DMS79 treated with DMSO at 0.1 percent for 48 hours (cell line): ENCODE measurements around the gene KANSL1L.
"Not testable (repeated sequence)": the region's sequence is repeated elsewhere in the genome, so short reads cannot be mapped to it uniquely, and the experiment has no call there.

Experiments used
- DNase-seq: peaks from one replicate; lab custom pipeline; 2025; lab: John Stamatoyannopoulos, UW

The KANSL1L gene

GRCh38 chr2:210179351-210179990 is 8.3 kb upstream of the KANSL1L start:
- DNase-seq: no peak

- no peak for DNase-seq
Observed at GRCh38 chr2:210177769-210178168, 6.6 kb upstream of the KANSL1L start.

DNA sequence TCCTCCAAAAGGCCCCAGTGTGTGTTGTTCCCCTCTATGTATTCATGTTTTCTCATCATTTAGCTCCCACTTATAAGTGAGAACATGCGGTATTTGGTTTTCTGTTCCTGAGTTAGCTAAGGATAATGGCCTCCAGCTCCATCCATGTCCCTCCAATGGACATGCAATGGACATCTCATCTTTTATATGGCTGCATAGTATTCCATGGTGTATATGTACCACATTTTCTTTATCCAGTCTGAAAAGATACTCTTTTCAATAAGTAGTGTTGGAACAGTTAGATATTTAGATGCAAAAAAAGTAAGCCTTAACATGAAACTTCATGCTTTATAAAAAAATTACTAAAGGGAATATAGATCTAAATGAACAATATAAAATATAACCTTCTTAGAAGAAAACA is 5.9 kb upstream of the KANSL1L start:
- DNase-seq: not testable (repeated sequence)

DNA sequence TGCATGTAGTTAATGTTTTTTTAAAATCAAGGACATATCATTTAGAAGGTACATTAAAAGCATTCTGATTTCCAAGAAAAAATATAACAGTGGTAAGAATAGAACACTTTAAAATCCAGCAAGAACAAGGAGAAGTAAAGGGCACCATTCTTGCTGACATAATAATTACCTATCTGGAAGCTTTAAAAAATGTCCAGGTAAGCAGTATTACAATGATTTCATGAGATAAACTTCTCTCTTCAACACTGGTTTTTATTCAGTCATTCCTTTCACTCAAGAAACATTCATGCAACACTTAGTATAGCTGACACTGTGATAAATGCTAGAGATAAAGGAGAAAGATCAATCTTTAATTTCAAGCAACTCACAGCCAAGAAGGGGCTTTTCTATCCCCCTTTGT is 2.9 kb upstream of the KANSL1L start:
- no peak for DNase-seq

DNA sequence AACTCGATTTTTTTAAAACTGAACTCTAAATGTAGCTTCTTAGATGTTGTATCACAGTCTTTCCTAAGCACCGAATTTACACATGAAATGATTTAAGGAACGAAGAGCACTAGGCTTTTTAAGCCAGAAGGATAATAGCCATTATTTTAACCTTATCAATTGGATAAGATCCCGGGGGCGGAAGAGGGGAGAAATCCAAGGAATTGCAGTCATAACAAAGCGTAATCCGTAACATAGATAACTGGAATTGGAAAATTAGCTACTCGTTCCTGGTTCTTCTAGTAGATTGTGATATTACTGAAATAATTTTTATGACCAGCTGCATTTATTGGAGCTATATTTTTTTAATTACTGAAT is 988 bp upstream of the KANSL1L start:
- no peak for DNase-seq

- DNase-seq: peak; percentile 88
Observed at GRCh38 chr2:210170446-210171303, 534 bp downstream of the KANSL1L start.

DNA sequence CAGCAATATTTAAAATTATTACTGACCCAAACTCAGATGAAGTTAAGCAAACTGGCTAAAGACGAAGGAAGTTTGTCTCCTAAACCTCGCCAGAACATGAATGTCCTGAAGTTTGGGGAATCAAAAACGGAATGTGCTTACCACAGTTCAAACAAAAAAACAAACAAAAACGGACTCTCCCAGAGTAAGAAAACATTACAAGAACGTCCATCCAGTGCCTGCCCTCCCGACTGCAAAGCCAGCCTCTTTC is 1.1 kb downstream of the KANSL1L start:
- DNase-seq: no peak

DNA sequence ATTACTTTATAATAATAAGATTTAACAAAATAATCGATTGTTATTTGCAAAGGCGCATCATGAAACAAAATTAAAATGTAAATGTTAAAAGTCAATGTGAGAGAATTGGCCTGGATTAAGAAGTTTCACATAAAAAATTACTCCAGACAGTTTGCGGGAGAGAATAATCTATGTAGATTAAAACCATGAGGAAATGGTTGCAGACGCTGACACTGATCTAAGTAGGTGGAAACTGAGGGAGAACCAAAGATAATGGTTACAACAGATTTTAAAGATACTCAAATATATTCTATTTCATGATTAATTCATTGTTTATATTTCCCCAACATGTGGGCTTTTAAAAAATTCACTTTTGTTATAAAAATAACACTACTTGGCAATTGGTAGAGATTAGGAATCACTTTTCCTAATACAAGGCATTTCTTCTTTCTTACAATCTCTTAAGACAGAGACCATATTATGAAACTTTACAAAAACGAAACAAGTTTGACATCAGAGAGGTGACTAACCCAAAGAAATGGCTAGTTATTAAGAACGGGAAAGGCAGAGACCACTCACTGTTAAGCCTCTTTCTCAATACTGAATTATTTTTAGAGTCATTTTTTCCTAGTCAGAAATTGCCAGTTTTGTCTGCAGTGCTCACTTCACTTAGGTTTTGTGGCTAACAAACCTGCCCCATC is 1.6 kb downstream of the KANSL1L start:
- DNase-seq: no peak

DNA sequence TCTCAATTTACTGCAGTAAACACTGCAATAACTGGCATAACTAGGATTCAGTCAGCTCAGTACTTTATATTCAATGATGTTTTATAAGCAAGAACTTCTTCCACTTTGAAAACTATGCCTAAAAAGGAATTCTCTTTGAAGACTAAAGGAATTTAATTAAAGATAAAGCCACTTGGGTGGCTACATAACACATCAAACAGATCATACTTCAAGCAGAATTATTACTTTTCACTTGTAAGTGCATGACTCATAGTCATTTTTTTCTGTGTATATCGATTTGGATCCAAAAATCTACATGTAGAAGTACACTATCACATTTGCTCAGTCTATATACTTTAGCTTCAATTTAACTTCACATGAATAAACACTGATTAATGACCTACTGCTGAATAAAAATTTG is 4.0 kb downstream of the KANSL1L start:
- DNase-seq: no peak

DNA sequence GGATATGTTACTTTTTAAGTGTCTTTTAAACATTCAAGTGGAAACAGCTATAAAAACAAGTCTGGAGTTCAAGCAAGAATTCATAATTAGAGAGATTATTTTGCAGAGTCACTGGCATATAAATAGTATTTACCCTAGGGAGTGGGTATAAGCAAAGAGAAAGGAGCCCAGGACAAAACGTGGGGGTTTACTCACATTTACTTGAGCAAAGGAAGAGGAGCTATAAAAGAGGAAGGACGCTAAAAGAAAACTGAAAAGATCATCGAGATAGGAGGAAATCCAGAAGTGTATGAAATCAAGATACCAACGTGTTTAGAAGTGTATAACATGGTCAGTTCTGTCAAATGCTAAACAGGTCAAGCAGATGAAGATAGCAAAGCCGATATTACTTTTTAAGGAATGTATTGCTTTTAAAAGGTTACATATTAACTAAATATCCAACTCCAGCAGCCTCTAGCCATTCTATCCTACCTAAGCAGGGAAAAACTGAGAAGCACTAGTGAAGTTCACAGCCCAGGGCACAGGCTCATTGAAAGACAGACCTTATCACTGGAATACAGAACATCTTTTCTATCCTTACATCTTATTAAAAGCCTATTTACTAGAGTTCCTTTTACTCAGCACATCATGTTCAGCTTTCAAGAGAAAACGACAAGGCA is 8.6 kb downstream of the KANSL1L start:
- DNase-seq: no peak

- DNase-seq: no peak
Observed at GRCh38 chr2:210159059-210159458, 12.2 kb downstream of the KANSL1L start.

DNA sequence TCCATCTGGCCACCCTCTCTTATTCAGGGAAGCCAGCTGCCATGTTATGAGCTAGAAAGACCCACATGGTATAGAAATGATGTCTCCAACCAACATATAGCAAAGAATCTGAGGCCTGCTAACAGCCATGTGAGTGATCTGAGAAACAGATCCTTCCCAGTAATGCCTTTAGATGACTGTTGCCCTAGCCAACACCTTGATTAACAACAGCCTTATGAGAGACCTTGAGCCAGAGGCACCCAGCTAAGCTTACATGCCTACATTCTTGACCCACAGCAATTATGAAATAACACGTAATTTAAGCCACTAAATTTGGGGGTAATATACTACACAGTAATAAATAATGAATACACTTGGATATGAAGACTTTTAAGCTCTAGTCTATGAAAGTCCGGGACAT is 13.0 kb downstream of the KANSL1L start:
- DNase-seq: no peak

- no peak for DNase-seq
Observed at GRCh38 chr2:210157526-210157925, 13.7 kb downstream of the KANSL1L start.

DNA sequence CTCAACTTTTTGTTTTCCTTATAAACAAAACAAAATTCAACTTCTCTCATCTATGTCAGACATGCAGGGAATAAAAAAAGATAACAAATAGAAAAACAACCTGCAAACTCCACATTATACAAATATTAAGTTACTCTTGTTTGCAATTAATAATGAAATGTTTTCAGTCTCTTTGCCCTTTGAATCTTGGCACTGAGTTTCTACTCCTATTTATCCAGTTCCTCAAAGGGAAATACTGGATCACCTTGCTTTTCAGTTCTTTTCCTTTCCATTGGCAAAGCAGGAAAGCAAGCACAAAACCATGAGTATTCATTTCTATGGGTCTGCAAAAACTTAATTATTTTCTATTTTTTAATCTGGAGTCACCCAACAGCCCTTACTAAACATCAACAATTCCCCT is 23.6 kb downstream of the KANSL1L start:
- DNase-seq: no peak

DNA sequence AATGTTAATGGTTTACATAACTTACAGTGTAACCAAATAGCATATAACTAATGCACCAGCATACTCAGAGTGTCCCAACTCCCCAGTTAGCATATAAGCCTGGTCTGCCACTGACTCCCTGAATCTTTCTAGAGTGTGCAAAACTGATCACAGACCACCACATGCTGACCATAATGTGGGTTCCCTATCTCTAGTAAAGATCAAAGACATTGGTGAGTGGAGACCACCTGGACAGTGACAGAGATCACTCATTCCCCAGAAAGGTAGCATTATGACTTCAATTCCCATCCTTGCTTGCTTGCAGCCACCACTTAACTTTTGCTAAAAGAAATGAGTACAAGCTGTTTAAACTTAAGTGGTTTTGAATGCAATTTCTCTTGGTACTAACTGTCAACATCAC is 39.0 kb downstream of the KANSL1L start:
- DNase-seq: no peak

DNA sequence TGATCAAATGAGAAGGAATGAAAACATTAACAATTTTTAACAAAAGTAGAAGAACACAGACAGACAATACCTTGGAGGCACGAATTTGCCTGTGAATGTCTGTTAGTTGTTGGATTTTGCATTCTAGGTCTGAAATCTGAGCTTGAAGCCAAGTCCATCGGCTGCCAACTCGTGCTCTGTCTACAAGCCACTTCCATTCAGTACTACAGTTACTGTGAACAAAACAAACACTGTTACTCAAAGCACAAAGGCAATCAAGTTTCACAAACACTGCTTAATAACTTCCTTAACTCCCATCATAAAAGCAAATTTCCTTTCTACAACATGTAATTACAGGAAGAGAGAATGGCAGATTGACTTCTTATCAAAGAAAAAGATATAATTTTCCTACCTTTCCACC is 42.2 kb downstream of the KANSL1L start:
- no peak for DNase-seq

GRCh38 chr2:210113614-210114235 is 57.5 kb downstream of the KANSL1L start:
- DNase-seq: no peak

DNA sequence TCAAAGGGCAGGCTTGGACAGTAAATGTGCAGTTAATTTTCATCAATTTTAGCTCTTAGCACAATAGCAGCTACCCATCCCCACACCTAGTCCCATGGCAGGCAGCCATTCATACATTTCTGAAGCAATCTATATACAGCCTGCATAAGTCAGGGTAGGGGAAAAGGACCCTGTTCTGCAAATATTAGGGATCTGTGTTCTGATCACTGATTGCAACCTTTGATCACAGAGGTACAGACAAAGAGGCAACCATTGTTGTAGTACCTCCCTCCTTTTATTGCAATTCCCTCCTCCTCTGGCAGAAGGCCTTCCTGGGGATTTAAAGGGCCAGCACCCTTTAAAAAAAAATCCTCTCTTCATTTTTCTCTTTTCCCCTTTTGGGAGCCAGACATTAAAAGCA is 58.3 kb downstream of the KANSL1L start:
- no peak for DNase-seq

DNA sequence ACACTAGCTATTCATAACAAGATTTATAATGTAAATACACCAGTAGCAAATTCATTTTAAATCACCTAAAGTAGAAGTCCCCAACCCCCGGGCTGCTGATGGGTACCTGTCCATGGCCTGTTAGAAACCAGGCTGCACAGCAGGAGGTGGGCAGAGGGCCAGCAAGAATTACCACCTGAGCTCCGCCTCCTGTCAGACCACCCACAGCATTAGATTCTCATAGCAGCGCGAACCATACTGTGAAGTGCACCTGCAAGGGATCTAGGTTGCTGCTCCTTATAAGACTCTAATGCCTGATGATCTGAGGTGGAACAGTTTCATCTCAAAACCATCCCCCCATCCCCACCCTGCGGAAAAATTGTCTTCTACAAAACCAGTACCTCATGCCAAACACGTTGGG is 71.3 kb downstream of the KANSL1L start:
- DNase-seq: no peak

- no peak for DNase-seq
Observed at GRCh38 chr2:210094787-210095186, 76.4 kb downstream of the KANSL1L start.

GRCh38 chr2:210092791-210093190 is 78.4 kb downstream of the KANSL1L start:
- DNase-seq: no peak

DNA sequence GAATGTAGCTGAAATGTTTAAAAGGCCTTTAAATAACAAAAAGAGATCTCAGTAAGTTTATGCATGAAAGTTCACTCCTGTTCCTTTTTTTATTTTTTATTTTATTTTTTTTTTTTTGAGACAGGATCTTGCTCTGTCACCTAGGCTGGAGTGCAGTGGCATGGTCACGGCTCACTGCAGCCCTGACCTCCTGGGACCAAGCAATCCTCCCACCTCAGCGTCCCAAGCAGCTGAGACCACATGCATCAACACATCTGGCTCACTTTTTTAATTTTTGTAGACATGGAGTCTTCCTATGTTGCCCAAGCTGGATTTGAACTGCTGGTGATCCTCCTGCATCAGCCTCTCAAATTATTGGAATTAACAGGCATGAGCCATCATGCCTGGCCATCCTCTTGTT is 84.3 kb downstream of the KANSL1L start:
- DNase-seq: no peak

GRCh38 chr2:210086292-210086691 is 84.9 kb downstream of the KANSL1L start:
- DNase-seq: no peak
